ENCODE data around the gene CDIPT. TPM values are rescaled to one million over a fixed set of nuclear protein-coding genes. Genes with fewer than 3 reads are reported as not detected.

The CDIPT gene
- total RNA-seq, 1 donor from 2014 or later, result 88.1 TPM

DNA sequence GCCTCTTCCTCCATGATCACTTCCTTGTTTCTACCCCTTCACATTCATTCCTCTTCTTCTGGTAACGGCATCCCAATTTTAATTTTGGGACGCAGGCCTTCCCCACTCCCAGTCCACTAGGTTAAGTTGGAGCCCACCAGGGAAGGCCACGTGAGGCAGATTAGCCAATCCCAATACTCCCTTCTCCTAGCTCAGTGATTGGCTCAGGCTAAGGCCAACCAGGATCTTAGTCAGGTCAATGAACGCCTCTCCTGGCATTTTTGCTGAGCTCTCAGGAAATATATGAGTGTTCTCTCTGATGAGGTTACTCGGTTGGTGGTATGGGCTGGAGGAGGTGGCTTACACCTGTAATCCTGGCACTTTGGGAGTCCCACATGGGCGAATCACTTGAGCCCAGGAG lies 21.0 kb upstream of the CDIPT start:
- Histone ChIP-seq H3K4me1 (ENCODE audit: insufficient read depth, low read length) (no peaks in the 10 kb centered on the region), H3K36me3 (ENCODE audit: insufficient read depth, low read length) (no peaks in the 10 kb centered on the region), H3K4me2 (ENCODE audit: low read length) (no peak overlapping the region), H3K79me2 (ENCODE audit: insufficient read depth, low read length) (no peaks in the 10 kb centered on the region), H2AFZ (ENCODE audit: low read depth, low read length) (no peak overlapping the region), H3K9ac (ENCODE audit: low read length) (no peak overlapping the region), H3K4me3 (ENCODE audit: insufficient read depth, low read depth, low read length) (no peak overlapping the region), H3K27ac (ENCODE audit: low read depth, low read length) (no peak overlapping the region), H3K27me3 (ENCODE audit: insufficient read depth, low read length) (no peaks in the 10 kb centered on the region), H4K20me1 (ENCODE audit: insufficient read depth, low read length) (no peaks in the 10 kb centered on the region), H3K9me3 (ENCODE audit: insufficient read depth, low read depth, low read length) (no peaks in the 10 kb centered on the region)
- Mint-ChIP-seq H3K27ac (ENCODE audit: unreplicated experiment) (no peak overlapping the region), H3K36me3 (ENCODE audit: low read depth, unreplicated experiment) (peaks cover 12% of the 10 kb centered on the region), H3K4me1 (ENCODE audit: low read depth, unreplicated experiment) (no peaks in the 10 kb centered on the region), H3K9me3 (ENCODE audit: unreplicated experiment) (no peaks in the 10 kb centered on the region), H3K27me3 (ENCODE audit: low read depth, unreplicated experiment) (no peaks in the 10 kb centered on the region), H3K4me3 (ENCODE audit: unreplicated experiment) (no peak overlapping the region)
- FAIRE-seq (no peak), DNase-seq (ENCODE audit: low read depth) (no peak)
- TF ChIP-seq, protein P1, sequence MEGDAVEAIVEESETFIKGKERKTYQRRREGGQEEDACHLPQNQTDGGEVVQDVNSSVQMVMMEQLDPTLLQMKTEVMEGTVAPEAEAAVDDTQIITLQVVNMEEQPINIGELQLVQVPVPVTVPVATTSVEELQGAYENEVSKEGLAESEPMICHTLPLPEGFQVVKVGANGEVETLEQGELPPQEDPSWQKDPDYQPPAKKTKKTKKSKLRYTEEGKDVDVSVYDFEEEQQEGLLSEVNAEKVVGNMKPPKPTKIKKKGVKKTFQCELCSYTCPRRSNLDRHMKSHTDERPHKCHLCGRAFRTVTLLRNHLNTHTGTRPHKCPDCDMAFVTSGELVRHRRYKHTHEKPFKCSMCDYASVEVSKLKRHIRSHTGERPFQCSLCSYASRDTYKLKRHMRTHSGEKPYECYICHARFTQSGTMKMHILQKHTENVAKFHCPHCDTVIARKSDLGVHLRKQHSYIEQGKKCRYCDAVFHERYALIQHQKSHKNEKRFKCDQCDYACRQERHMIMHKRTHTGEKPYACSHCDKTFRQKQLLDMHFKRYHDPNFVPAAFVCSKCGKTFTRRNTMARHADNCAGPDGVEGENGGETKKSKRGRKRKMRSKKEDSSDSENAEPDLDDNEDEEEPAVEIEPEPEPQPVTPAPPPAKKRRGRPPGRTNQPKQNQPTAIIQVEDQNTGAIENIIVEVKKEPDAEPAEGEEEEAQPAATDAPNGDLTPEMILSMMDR (IDR thresholded peaks at IDR 0.05; ENCODE audit: insufficient read depth, low read depth, low read length), result no peak
- TF ChIP-seq EZH2 (IDR thresholded peaks at IDR 0.05; ENCODE audit: insufficient read depth, low read length), result no peak

DNA sequence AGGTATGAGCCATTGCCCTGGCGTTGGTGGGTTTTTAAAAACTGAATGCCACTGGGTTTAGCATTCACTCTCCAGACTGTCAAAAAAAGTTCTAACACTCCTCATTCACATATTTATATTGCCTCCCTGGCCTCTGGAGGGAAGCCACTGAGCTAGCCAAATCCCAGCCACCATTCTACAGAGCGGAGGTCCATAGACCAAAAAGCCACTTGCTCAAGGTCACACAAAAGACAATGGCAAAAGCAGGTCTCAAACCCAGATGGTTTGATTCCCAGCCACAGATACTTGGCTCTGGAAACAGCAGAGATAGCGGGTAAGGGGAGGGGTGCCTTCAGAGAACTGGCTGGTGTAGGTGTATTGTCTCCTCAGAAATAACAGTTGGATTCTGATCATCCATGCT lies 18.0 kb upstream of the CDIPT start:
- no peak overlapping the region for H3K27ac ChIP-seq (ENCODE audit: low read depth, low read length)
- DNase-seq (ENCODE audit: low read depth) (no peak), FAIRE-seq (no peak)
- H3K9me3 ChIP-seq (ENCODE audit: insufficient read depth, low read depth, low read length), result no peaks in the 10 kb centered on the region
- Mint-ChIP-seq H3K9me3 (ENCODE audit: unreplicated experiment) (peaks cover 2% of the 10 kb centered on the region), H3K36me3 (ENCODE audit: low read depth, unreplicated experiment) (peaks cover 15% of the 10 kb centered on the region), H3K4me3 (ENCODE audit: unreplicated experiment) (no peak overlapping the region), H3K4me1 (ENCODE audit: low read depth, unreplicated experiment) (no peaks in the 10 kb centered on the region), H3K27ac (ENCODE audit: unreplicated experiment) (no peak overlapping the region), H3K27me3 (ENCODE audit: low read depth, unreplicated experiment) (peaks cover 14% of the 10 kb centered on the region)
- H3K27me3 ChIP-seq (ENCODE audit: insufficient read depth, low read length), result peaks cover 13% of the 10 kb centered on the region
- no peak overlapping the region for H3K4me3 ChIP-seq (ENCODE audit: insufficient read depth, low read depth, low read length)
- TF ChIP-seq, protein P1 (IDR thresholded peaks at IDR 0.05; ENCODE audit: insufficient read depth, low read depth, low read length), result no peak
- TF ChIP-seq EZH2 (IDR thresholded peaks at IDR 0.05; ENCODE audit: insufficient read depth, low read length), result no peak
- no peak overlapping the region for H3K9ac ChIP-seq (ENCODE audit: low read length)
- H3K36me3 ChIP-seq (ENCODE audit: insufficient read depth, low read length), result no peaks in the 10 kb centered on the region
- no peaks in the 10 kb centered on the region for H4K20me1 ChIP-seq (ENCODE audit: insufficient read depth, low read length)
- H3K79me2 ChIP-seq (ENCODE audit: insufficient read depth, low read length), result no peaks in the 10 kb centered on the region
- H3K4me2 ChIP-seq (ENCODE audit: low read length), result no peak overlapping the region
- H3K4me1 ChIP-seq (ENCODE audit: insufficient read depth, low read length), result no peaks in the 10 kb centered on the region
- no peak overlapping the region for H2AFZ ChIP-seq (ENCODE audit: low read depth, low read length)

DNA sequence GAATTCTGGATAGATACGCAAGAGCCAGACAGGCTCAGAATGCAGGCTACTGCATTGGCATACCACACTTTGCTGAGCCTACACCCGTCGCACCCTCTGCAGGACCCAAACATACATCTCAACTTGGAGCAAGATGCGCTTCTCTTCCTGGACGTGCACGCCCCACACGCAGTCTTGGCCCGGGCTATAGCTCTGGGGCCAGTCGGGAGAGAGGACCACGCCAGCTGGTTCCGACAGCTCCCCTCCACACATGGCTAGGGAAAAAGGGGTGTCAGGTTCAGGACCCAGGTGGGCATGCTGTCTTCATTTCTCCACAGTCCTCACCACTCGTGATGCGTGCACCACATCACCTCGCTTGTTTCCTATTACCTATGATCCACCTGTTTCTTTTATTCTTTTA lies 15.1 kb upstream of the CDIPT start:
- H3K4me1 ChIP-seq (ENCODE audit: insufficient read depth, low read length), result no peaks in the 10 kb centered on the region
- H3K9me3 ChIP-seq (ENCODE audit: insufficient read depth, low read depth, low read length), result no peaks in the 10 kb centered on the region
- Mint-ChIP-seq H3K27ac (ENCODE audit: unreplicated experiment) (no peak overlapping the region), H3K4me3 (ENCODE audit: unreplicated experiment) (no peak overlapping the region), H3K9me3 (ENCODE audit: unreplicated experiment) (peaks cover 2% of the 10 kb centered on the region), H3K27me3 (ENCODE audit: low read depth, unreplicated experiment) (peaks cover 20% of the 10 kb centered on the region), H3K4me1 (ENCODE audit: low read depth, unreplicated experiment) (no peaks in the 10 kb centered on the region), H3K36me3 (ENCODE audit: low read depth, unreplicated experiment) (peaks cover 7% of the 10 kb centered on the region)
- FAIRE-seq (no peak), DNase-seq (ENCODE audit: low read depth) (no peak)
- no peak overlapping the region for H2AFZ ChIP-seq (ENCODE audit: low read depth, low read length)
- H3K4me3 ChIP-seq (ENCODE audit: insufficient read depth, low read depth, low read length), result no peak overlapping the region
- no peak overlapping the region for H3K9ac ChIP-seq (ENCODE audit: low read length)
- no peak overlapping the region for H3K4me2 ChIP-seq (ENCODE audit: low read length)
- H3K79me2 ChIP-seq (ENCODE audit: insufficient read depth, low read length), result no peaks in the 10 kb centered on the region
- TF ChIP-seq, protein P1 (IDR thresholded peaks at IDR 0.05; ENCODE audit: insufficient read depth, low read depth, low read length), result no peak
- TF ChIP-seq EZH2 (IDR thresholded peaks at IDR 0.05; ENCODE audit: insufficient read depth, low read length), result no peak
- peaks cover 15% of the 10 kb centered on the region for H3K27me3 ChIP-seq (ENCODE audit: insufficient read depth, low read length)
- no peaks in the 10 kb centered on the region for H4K20me1 ChIP-seq (ENCODE audit: insufficient read depth, low read length)
- H3K36me3 ChIP-seq (ENCODE audit: insufficient read depth, low read length), result no peaks in the 10 kb centered on the region
- H3K27ac ChIP-seq (ENCODE audit: low read depth, low read length), result no peak overlapping the region
